Keratinocyte (primary cell): ENCODE results near the gene RNASE13. TPM values are rescaled to one million over a fixed set of nuclear protein-coding genes. Genes with fewer than 3 reads are reported as not detected.

Experiments
- DNase-seq: peaks from one replicate; pipeline ENCODE4 v3.0.0-alpha.2; 2011; ENCODE audit warnings: low read depth, missing footprints, low spot score
- FAIRE-seq: peaks from 2 replicates; lab custom pipeline; 2011; peaks lifted over from hg19 to GRCh38; lab: Jason Lieb, UNC
- H2AFZ ChIP-seq: 2 replicates; pipeline ENCODE4 v1.6.0; 2012; ENCODE audit warnings: low read length, control low read depth, inconsistent platforms; ENCODE audit not compliant: control insufficient read depth
- H3K27ac ChIP-seq: 2 replicates; pipeline ENCODE4 v1.5.1; 2011; ENCODE audit warnings: low read length; ENCODE audit not compliant: control insufficient read depth, insufficient read depth
- H3K27me3 ChIP-seq: 3 replicates; pipeline ENCODE4 v1.6.0; 2011; ENCODE audit warnings: low read length; ENCODE audit not compliant: control insufficient read depth, insufficient read depth; ENCODE audit errors: extremely low read depth
- H3K36me3 ChIP-seq, 2 experiments: 2 replicates in 1 of 2; 3 replicates in 1 of 2; pipeline ENCODE4 v1.5.1; 2011; ENCODE audit warnings: low read length in 2 of 2, mild to moderate bottlenecking in 1 of 2; ENCODE audit not compliant: control insufficient read depth in 2 of 2, insufficient read depth in 2 of 2; ENCODE audit errors: extremely low read depth in 1 of 2
- H3K4me1 ChIP-seq: 3 replicates; pipeline ENCODE4 v1.5.1; 2011; ENCODE audit warnings: low read length; ENCODE audit not compliant: control insufficient read depth, insufficient read depth; ENCODE audit errors: extremely low read depth
- H3K4me2 ChIP-seq: 3 replicates; pipeline ENCODE4 v1.6.0; 2011; ENCODE audit warnings: low read depth, low read length; ENCODE audit not compliant: control insufficient read depth, insufficient read depth; ENCODE audit errors: extremely low read depth
- H3K4me3 ChIP-seq, 3 experiments: fragments of 200-600 bp in 1 of 3; sonication (generic) in 1 of 3; 2 replicates in 2 of 3; 3 replicates in 1 of 3; pipeline ENCODE4 v1.5.1; 2011 to 2016; ENCODE audit warnings: low read length in 3 of 3, mild to moderate bottlenecking in 3 of 3, control low read depth in 2 of 3, inconsistent platforms in 1 of 3, low read depth in 1 of 3, mixed read lengths in 1 of 3, mixed run types in 1 of 3, moderate library complexity in 1 of 3; ENCODE audit not compliant: control insufficient read depth in 2 of 3, insufficient read depth in 2 of 3; ENCODE audit errors: extremely low read depth in 1 of 3
- H3K79me2 ChIP-seq: 2 replicates; pipeline ENCODE4 v1.6.0; 2012; ENCODE audit warnings: low read length; ENCODE audit not compliant: control insufficient read depth, insufficient read depth
- H3K9ac ChIP-seq: 3 replicates; pipeline ENCODE4 v1.6.0; 2011; ENCODE audit warnings: low read length; ENCODE audit not compliant: control insufficient read depth, insufficient read depth; ENCODE audit errors: extremely low read depth
- H3K9me1 ChIP-seq: 3 replicates; pipeline ENCODE4 v1.6.0; 2011; ENCODE audit warnings: low read length; ENCODE audit not compliant: control insufficient read depth, insufficient read depth; ENCODE audit errors: extremely low read depth
- H3K9me3 ChIP-seq: 2 replicates; pipeline ENCODE4 v1.5.1; 2012; ENCODE audit warnings: low read depth, low read length; ENCODE audit not compliant: control insufficient read depth
- H4K20me1 ChIP-seq: 3 replicates; pipeline ENCODE4 v1.6.0; 2011; ENCODE audit warnings: low read length; ENCODE audit not compliant: control insufficient read depth, insufficient read depth; ENCODE audit errors: extremely low read depth
- EZH2 ChIP-seq: IDR thresholded peaks from one replicate; pipeline ENCODE4 v1.6.1; 2012; ENCODE audit warnings: inconsistent platforms, mild to moderate bottlenecking, low read length, moderate library complexity
- dilution Hi-C: fragments of 300-500 bp; cut with MboI; formaldehyde crosslinking; loops from one replicate; pipeline ENCODE4 v1.7.0; 2020; ENCODE audit warnings: low sequenced_read_pairs; ENCODE audit not compliant: extremely low pct_ligation_motif_present
- polyA plus RNA-seq, 5 experiments: library from polyadenylated mRNA; depleted of rRNA in 3 of 5; stranded (reverse) in 3 of 5; stranded (forward) in 1 of 5; unstranded in 1 of 5; fragments of >200 nt; gene quantifications; 1 replicate in 1 of 5; 2 replicates in 3 of 5; 3 replicates in 1 of 5; pipeline versions ENCODE4 v1.2.1 to v1.2.3, GENCODE V29; 2011 to 2012; ENCODE audit warnings: missing spikeins in 2 of 5, low read depth in 1 of 5, low replicate concordance in 1 of 5
- TF ChIP-seq, protein P1 (sequence below), 3 experiments: IDR thresholded peaks in 1 of 3; conservative IDR thresholded peaks in 1 of 3; optimal IDR thresholded peaks in 1 of 3; 2 replicates in 2 of 3; 3 replicates in 1 of 3; pipeline versions ENCODE3 to v1.5.1; 2011; ENCODE audit warnings: low read length in 3 of 3, mild to moderate bottlenecking in 3 of 3, moderate library complexity in 2 of 3, control low read depth in 1 of 3, inconsistent platforms in 1 of 3; ENCODE audit not compliant: insufficient read depth in 2 of 3; ENCODE audit errors: extremely low read depth in 1 of 3

The RNASE13 gene
- polyA plus RNA-seq, 1 donor (not counting 4 experiments of a cell fraction or from before 2014, with no cell fraction given): not detected

DNA sequence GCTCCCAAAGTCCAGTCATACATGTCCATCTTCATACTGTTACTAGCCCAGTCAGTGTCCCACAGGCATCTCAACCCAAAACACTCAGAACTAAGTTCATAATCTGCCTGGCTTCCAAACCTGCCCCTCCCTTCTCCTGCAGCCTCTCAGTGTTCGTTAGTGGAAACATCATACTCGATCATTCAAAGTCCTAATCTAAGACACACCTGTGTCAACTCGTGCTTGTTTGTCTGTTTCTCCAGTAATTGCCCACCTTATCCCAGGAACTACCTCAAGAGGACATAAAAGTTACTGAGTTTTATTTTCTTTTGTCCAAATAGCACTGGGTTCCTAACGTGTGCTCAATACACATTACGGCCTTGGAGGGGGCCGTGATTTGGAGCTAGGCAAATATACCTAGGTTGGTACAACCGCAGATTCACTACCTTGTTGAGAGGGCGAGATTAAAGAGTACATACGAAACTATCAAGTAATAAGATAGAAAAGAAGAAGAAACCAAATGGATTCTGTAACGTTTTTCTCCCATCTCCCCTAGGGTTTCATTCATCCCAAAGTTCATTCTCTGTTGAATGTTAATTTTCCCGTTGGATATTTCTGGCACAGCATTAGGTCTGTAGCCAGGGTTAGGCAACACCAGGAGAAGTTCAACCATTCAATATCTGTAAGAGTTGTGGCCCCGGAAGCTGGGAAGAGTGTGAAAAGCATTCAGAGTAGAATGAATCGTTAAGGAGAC lies 26.2 kb upstream of the RNASE13 start:
- H3K9me3 ChIP-seq: no peaks in the 10 kb centered on the region
- TF ChIP-seq EZH2: no peak
- TF ChIP-seq, protein P1, sequence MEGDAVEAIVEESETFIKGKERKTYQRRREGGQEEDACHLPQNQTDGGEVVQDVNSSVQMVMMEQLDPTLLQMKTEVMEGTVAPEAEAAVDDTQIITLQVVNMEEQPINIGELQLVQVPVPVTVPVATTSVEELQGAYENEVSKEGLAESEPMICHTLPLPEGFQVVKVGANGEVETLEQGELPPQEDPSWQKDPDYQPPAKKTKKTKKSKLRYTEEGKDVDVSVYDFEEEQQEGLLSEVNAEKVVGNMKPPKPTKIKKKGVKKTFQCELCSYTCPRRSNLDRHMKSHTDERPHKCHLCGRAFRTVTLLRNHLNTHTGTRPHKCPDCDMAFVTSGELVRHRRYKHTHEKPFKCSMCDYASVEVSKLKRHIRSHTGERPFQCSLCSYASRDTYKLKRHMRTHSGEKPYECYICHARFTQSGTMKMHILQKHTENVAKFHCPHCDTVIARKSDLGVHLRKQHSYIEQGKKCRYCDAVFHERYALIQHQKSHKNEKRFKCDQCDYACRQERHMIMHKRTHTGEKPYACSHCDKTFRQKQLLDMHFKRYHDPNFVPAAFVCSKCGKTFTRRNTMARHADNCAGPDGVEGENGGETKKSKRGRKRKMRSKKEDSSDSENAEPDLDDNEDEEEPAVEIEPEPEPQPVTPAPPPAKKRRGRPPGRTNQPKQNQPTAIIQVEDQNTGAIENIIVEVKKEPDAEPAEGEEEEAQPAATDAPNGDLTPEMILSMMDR (optimal IDR thresholded peaks at IDR 0.05 in 1 of 3, IDR thresholded peaks at IDR 0.05 in 1 of 3, conservative IDR thresholded peaks at IDR 0.05 in 1 of 3; ENCODE audit: extremely low read depth in 1 of 3, insufficient read depth in 2 of 3, low read length in 3 of 3): no peak
- FAIRE-seq: no peak
- no peaks in the 10 kb centered on the region for H3K36me3 ChIP-seq
- H3K4me1 ChIP-seq: peaks cover 5% of the 10 kb centered on the region
- DNase-seq: no peak
- H3K9ac ChIP-seq: no peak overlapping the region
- H3K4me2 ChIP-seq: no peak overlapping the region
- H4K20me1 ChIP-seq: no peaks in the 10 kb centered on the region
- no peak overlapping the region for H3K27ac ChIP-seq
- no peaks in the 10 kb centered on the region for H3K79me2 ChIP-seq
- H2AFZ ChIP-seq: no peak overlapping the region
- no peak overlapping the region for H3K4me3 ChIP-seq
- H3K27me3 ChIP-seq: no peaks in the 10 kb centered on the region
- no peaks in the 10 kb centered on the region for H3K9me1 ChIP-seq
- dilution Hi-C loops: no loop called here

GRCh38 chr14:21059842-21060613 lies 25.4 kb upstream of the RNASE13 start:
- Histone ChIP-seq H3K9ac (no peak overlapping the region), H3K27me3 (no peaks in the 10 kb centered on the region), H3K9me3 (no peaks in the 10 kb centered on the region), H3K27ac (no peak overlapping the region), H3K9me1 (no peaks in the 10 kb centered on the region), H3K4me3 (no peak overlapping the region), H3K36me3 (no peaks in the 10 kb centered on the region), H3K79me2 (no peaks in the 10 kb centered on the region), H3K4me2 (no peak overlapping the region), H2AFZ (no peak overlapping the region), H4K20me1 (no peaks in the 10 kb centered on the region), H3K4me1 (peaks cover 5% of the 10 kb centered on the region)
- DNase-seq: no peak
- no peak for FAIRE-seq
- TF ChIP-seq, protein P1 (optimal IDR thresholded peaks at IDR 0.05 in 1 of 3, IDR thresholded peaks at IDR 0.05 in 1 of 3, conservative IDR thresholded peaks at IDR 0.05 in 1 of 3; ENCODE audit: extremely low read depth in 1 of 3, insufficient read depth in 2 of 3, low read length in 3 of 3): no peak
- TF ChIP-seq EZH2: no peak
- dilution Hi-C loops: no loop called here
